NT2/D1 (cell line): ENCODE data around the gene BCOR.

Experiments used
- DNase-seq: peaks from one replicate; pipeline ENCODE4 v3.0.0-alpha.2; 2011; ENCODE audit warnings: low read depth, low spot score
- H3K27me3 ChIP-seq: 2 replicates; pipeline ENCODE4 v1.6.0; 2011; ENCODE audit warnings: mild to moderate bottlenecking; ENCODE audit not compliant: insufficient read length, insufficient read depth
- H3K36me3 ChIP-seq: 2 replicates; pipeline ENCODE4 v1.6.1; 2011; ENCODE audit warnings: mild to moderate bottlenecking, low read length, mixed read lengths; ENCODE audit not compliant: insufficient read depth, insufficient read length
- H3K4me1 ChIP-seq: 2 replicates; pipeline ENCODE4 v1.5.1; 2011; ENCODE audit not compliant: insufficient read depth, insufficient read length
- H3K4me3 ChIP-seq: 2 replicates; pipeline ENCODE4 v1.5.1; 2011; ENCODE audit warnings: low read depth; ENCODE audit not compliant: insufficient read length
- H3K9ac ChIP-seq: 2 replicates; pipeline ENCODE4 v1.6.0; 2011; ENCODE audit warnings: low read depth; ENCODE audit not compliant: insufficient read length
- H3K9me3 ChIP-seq: 2 replicates; pipeline ENCODE4 v1.5.1; 2011; ENCODE audit warnings: mild to moderate bottlenecking, low read length; ENCODE audit not compliant: insufficient read depth
- SUZ12 ChIP-seq: IDR thresholded peaks from 2 replicates; pipeline ENCODE4 v1.6.1; 2011; ENCODE audit not compliant: insufficient read length, insufficient read depth; ENCODE audit errors: extremely low read depth
- YY1 ChIP-seq: IDR thresholded peaks from 2 replicates; pipeline ENCODE4 v1.6.1; 2011; ENCODE audit not compliant: insufficient read length, insufficient read depth
- ZNF274 ChIP-seq: IDR thresholded peaks from 2 replicates; pipeline ENCODE4 v1.6.1; 2011; ENCODE audit warnings: mild to moderate bottlenecking, low read depth, low read length

Gene BCOR

DNA sequence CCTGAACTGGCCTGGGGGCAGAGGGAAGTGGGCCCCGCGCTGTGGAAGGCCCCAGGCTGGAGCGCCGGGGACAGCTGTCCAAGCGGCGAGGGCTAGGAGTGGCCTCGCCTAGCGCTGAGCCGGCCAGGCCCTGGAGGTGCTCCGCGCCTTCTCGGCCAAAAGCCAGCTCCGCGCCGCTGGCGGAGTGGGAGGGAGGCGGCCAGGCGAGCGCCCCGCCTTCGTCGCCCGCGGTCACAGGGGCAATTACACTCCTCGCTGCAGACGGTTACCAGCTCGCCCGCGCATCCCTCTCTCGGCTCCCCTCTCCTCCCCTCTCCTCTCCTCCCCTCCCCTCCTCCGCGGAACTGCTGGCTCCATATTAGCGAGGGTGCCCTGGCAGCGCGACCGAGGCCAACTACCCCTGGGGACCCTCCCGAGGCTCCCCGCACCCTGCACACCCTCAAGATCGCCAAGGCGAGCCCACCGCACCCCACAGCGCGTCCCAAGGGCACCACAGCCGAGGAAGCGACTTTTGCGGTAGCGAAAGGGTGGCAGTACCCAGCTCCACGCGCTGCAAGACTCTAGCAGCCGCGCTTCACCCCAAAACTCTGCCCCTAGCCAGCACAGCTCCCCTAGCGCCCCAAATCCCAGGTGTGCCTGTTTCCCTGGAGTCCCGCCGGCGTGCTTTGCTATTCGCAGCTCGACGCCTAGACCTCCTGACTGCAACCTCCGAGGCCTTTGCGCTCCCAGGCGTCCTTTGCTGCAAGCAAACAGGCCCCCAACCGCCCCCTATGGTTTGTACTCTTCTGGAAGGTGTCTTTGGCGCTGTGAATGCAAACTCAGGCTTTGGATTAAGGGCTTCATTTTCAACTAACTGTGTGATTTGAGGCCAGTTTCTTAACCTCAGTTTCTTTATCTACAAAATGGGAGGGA, 91.4 kb downstream of the BCOR start:
- Histone ChIP-seq H3K4me3 (peak overlapping the region; percentile 56), H3K9me3 (no peaks in the 10 kb centered on the region), H3K27me3 (peaks cover 47% of the 10 kb centered on the region), H3K9ac (peak overlapping the region; percentile 85), H3K36me3 (no peaks in the 10 kb centered on the region), H3K4me1 (peaks cover 11% of the 10 kb centered on the region)
- TF ChIP-seq SUZ12 (no peak), YY1 (no peak), ZNF274 (no peak)
- DNase-seq: no peak

GRCh38 chrX:40005292-40006011, 92.3 kb downstream of the BCOR start:
- H3K4me3 ChIP-seq: peak overlapping the region; percentile 56
- peak overlapping the region; percentile 85 for H3K9ac ChIP-seq
- DNase-seq: no peak
- H3K36me3 ChIP-seq: no peaks in the 10 kb centered on the region
- peaks cover 38% of the 10 kb centered on the region for H3K27me3 ChIP-seq
- no peaks in the 10 kb centered on the region for H3K9me3 ChIP-seq
- H3K4me1 ChIP-seq: peaks cover 4% of the 10 kb centered on the region
- TF ChIP-seq ZNF274 (no peak), YY1 (no peak), SUZ12 (no peak)

DNA sequence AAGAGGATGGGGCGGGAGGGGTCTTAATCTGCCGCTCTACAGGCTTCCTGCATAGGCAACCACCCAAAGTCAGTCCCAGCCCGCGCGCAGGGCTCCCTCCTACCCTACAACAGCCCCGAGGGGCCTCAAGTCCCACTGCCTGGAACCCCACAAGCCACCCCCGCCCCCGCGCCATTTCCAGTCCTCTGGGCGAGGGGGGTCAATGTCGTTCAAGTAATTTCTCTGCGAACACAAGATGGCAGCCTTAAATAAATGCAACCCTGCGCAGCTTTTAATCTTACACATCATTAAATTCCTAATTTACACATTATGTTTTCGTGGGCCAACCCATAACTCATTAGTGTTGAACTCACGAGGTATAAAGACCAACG, 92.9 kb downstream of the BCOR start:
- Histone ChIP-seq H3K27me3 (peaks cover 33% of the 10 kb centered on the region), H3K9ac (peak overlapping the region; percentile 85), H3K4me1 (peaks cover 3% of the 10 kb centered on the region), H3K9me3 (no peaks in the 10 kb centered on the region), H3K4me3 (peak overlapping the region; percentile 56), H3K36me3 (no peaks in the 10 kb centered on the region)
- no peak for TF ChIP-seq ZNF274
- no peak for TF ChIP-seq SUZ12
- DNase-seq: no peak

DNA sequence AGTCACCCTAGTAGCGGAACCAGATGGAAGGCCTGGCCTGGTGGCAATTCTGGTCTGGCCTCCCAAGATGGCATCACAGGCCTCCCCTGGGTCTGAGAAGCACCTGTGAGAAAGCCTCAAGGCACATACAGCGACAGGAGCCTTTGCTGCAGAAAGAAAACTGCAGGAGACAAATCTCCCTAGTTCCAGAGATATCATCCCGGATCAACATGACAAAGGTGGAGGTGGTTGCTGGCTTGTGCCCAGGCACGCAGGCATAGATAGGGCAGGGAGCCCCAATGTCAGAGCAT, 93.6 kb downstream of the BCOR start:
- no peak overlapping the region for H3K4me3 ChIP-seq

GRCh38 chrX:40003428-40004245, 94.1 kb downstream of the BCOR start:
- DNase-seq: no peak
- TF ChIP-seq SUZ12 (no peak), ZNF274 (no peak), YY1 (no peak)
- H3K36me3 ChIP-seq: no peaks in the 10 kb centered on the region
- H3K4me3 ChIP-seq: no peak overlapping the region
- no peaks in the 10 kb centered on the region for H3K4me1 ChIP-seq
- no peaks in the 10 kb centered on the region for H3K9me3 ChIP-seq
- H3K27me3 ChIP-seq: peaks cover 27% of the 10 kb centered on the region
- H3K9ac ChIP-seq: peak overlapping the region; percentile 10

More for the DNA sequence above, 93.6 kb downstream of the BCOR start:
- Histone ChIP-seq H3K9me3 (no peaks in the 10 kb centered on the region), H3K36me3 (no peaks in the 10 kb centered on the region), H3K4me1 (no peaks in the 10 kb centered on the region), H3K9ac (peak overlapping the region; percentile 4), H3K27me3 (peaks cover 27% of the 10 kb centered on the region)
- no peak for TF ChIP-seq YY1
- no peak for TF ChIP-seq SUZ12
- no peak for TF ChIP-seq ZNF274
- DNase-seq: no peak

DNA sequence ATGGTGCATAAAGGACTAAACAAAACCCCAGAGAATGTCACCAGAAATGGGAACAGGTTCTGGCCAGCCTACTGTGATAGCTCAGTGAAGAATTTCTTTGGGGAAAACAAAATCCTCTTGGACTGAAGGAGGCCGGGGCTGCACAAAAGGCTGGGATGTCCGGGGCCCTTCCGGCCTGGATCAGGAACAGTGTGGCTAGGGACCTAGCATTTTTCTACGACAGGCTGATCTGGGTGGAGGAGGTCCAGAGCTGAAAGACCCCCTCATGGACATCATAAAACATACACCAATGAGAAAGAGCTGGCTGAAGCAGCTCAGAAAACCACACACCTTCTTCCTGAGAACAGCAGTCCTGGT, 94.7 kb downstream of the BCOR start:
- H3K36me3 ChIP-seq: no peaks in the 10 kb centered on the region
- TF ChIP-seq YY1 (no peak), ZNF274 (no peak), SUZ12 (no peak)
- H3K9ac ChIP-seq: peak overlapping the region; percentile 10
- H3K4me3 ChIP-seq: no peak overlapping the region
- no peaks in the 10 kb centered on the region for H3K4me1 ChIP-seq
- peaks cover 22% of the 10 kb centered on the region for H3K27me3 ChIP-seq
- DNase-seq: no peak
- H3K9me3 ChIP-seq: no peaks in the 10 kb centered on the region
